ENCODE data around the gene RBM10. TPM values are rescaled to one million over a fixed set of nuclear protein-coding genes. Genes with fewer than 3 reads are reported as not detected.
A peak's percentile ranks its signal among the peaks of the same experiment; 100 is the strongest.

Gene RBM10
- total and polyA plus RNA-seq, 2 experiments from 2014 or later: 26.4 to 29.2 TPM

DNA sequence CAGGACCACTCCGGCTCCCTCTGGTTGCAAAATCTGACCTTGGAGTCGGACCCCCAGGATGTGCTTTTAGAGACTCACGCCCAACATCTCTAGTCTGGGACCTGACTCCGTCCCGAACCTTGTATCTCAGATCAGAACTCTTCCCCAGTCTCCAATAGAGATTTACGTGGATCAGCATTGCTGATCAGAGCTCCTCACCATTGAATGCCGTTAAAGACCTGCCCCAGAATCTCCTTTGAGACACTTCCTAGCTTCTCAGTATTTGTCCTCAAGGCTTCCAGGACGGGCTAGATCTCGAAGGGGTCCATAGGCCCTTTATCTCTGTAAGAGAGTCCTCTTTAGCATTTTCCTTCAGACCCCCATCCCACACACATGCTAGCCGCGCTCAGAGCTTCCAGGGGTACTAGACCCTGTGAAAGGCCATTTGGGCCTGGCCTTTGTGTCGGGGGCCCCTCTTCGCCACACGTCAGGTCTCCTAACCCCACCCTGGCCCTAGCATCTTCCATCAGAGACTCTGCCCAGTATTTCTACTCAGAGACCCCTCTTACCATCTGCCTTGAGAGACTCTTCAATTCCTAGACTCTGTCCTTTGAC is 49.3 kb downstream of the RBM10 start:
- peaks cover 61% of the 10 kb centered on the region for H3K79me2 ChIP-seq
- H4K20me1 ChIP-seq (ENCODE audit: insufficient read depth, poor library complexity, severe bottlenecking): peaks cover 45% of the 10 kb centered on the region
- no peaks in the 10 kb centered on the region for H3K27me3 ChIP-seq
- H3K4me1 ChIP-seq (ENCODE audit: insufficient read depth): peaks cover 49% of the 10 kb centered on the region
- H3K27ac ChIP-seq: peak overlapping the region; percentile 98
- TF ChIP-seq, protein P1, sequence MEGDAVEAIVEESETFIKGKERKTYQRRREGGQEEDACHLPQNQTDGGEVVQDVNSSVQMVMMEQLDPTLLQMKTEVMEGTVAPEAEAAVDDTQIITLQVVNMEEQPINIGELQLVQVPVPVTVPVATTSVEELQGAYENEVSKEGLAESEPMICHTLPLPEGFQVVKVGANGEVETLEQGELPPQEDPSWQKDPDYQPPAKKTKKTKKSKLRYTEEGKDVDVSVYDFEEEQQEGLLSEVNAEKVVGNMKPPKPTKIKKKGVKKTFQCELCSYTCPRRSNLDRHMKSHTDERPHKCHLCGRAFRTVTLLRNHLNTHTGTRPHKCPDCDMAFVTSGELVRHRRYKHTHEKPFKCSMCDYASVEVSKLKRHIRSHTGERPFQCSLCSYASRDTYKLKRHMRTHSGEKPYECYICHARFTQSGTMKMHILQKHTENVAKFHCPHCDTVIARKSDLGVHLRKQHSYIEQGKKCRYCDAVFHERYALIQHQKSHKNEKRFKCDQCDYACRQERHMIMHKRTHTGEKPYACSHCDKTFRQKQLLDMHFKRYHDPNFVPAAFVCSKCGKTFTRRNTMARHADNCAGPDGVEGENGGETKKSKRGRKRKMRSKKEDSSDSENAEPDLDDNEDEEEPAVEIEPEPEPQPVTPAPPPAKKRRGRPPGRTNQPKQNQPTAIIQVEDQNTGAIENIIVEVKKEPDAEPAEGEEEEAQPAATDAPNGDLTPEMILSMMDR (IDR thresholded peaks at IDR 0.05; ENCODE audit: poor library complexity): no peak
- no peak for TF ChIP-seq EZH2 (IDR thresholded peaks at IDR 0.05; ENCODE audit: borderline replicate concordance)
- no peak for TF ChIP-seq EZH2phosphoT487 (IDR thresholded peaks at IDR 0.05; ENCODE audit: low read depth, severe bottlenecking, unreplicated experiment)
- peak overlapping the region; percentile 49 for H3K4me3 ChIP-seq
- no peaks in the 10 kb centered on the region for H3K9me3 ChIP-seq (ENCODE audit: low read depth)
- H2AFZ ChIP-seq: peak overlapping the region; percentile 54
- H3K4me2 ChIP-seq: peak overlapping the region; percentile 95
- 3% methylated on average over 14 of the region's 14 CpGs for WGBS (ENCODE audit: low lambda C conversion rate, missing lambda C conversion rate)
- no peaks in the 10 kb centered on the region for H3K36me3 ChIP-seq (replicated peaks; ENCODE audit: insufficient read depth, low read depth)
- no peak for DNase-seq (ENCODE audit: low spot score)
- H3K9me2 ChIP-seq (replicated peaks; ENCODE audit: insufficient read depth): no peaks in the 10 kb centered on the region

DNA sequence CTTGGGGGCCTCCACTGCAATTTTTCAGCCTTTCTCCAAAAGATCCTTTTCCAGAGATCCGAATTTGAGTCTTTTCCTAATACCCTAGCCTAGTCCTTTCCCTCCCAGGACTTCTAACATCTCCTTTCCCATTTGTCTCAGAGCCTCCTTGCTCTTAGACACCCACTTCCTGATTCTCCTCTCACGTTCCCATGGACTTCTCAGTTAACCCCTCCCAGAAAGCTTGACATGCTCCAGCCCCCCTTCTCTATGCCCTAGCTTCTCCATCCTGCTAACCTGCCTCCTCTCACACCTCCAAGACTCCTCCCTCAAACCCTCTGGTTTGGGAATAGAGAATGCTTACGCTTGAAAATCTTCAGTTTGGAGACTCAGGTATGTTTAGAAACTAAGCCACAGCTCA is 51.1 kb downstream of the RBM10 start:
- 68% methylated on average over 3 of the region's 3 CpGs for WGBS (ENCODE audit: low lambda C conversion rate, missing lambda C conversion rate)
- no peak for DNase-seq (ENCODE audit: low spot score)
- Histone ChIP-seq H3K79me2 (peaks cover 76% of the 10 kb centered on the region), H3K27ac (no peak overlapping the region), H3K9me2 (replicated peaks; ENCODE audit: insufficient read depth) (no peaks in the 10 kb centered on the region), H3K4me2 (peak overlapping the region; percentile 95), H3K4me3 (no peak overlapping the region), H3K36me3 (replicated peaks; ENCODE audit: insufficient read depth, low read depth) (no peaks in the 10 kb centered on the region), H3K27me3 (no peaks in the 10 kb centered on the region), H3K4me1 (ENCODE audit: insufficient read depth) (peaks cover 49% of the 10 kb centered on the region), H3K9me3 (ENCODE audit: low read depth) (no peaks in the 10 kb centered on the region), H4K20me1 (ENCODE audit: insufficient read depth, poor library complexity, severe bottlenecking) (peaks cover 47% of the 10 kb centered on the region), H2AFZ (no peak overlapping the region)
- TF ChIP-seq, protein P1 (IDR thresholded peaks at IDR 0.05; ENCODE audit: poor library complexity): no peak
- TF ChIP-seq EZH2 (IDR thresholded peaks at IDR 0.05; ENCODE audit: borderline replicate concordance): no peak
- no peak for TF ChIP-seq EZH2phosphoT487 (IDR thresholded peaks at IDR 0.05; ENCODE audit: low read depth, severe bottlenecking, unreplicated experiment)

DNA sequence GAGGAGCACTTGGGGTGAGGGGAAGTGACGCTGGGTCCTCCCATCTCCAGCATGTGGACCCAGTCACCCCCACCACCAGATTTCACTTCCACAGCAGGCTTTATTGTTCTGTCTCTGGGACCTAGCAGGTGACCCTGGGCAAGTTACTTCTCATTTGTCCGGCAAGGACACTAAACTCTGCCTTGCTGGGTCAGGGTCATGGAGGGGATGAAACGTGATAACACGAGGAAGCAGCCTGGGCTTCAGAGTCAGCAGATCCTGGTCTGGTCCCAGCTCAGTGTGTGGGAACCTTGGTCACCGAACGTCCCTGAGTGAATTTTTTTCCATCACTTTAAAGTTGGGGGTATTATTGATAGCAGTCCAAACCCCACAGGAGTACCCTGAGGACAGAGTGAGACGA is 52.5 kb downstream of the RBM10 start:
- TF ChIP-seq, protein P1 (IDR thresholded peaks at IDR 0.05; ENCODE audit: poor library complexity): no peak
- TF ChIP-seq EZH2 (IDR thresholded peaks at IDR 0.05; ENCODE audit: borderline replicate concordance) (no peak), EZH2phosphoT487 (IDR thresholded peaks at IDR 0.05; ENCODE audit: low read depth, severe bottlenecking, unreplicated experiment) (no peak)
- peaks cover 83% of the 10 kb centered on the region for H3K79me2 ChIP-seq
- H2AFZ ChIP-seq: no peak overlapping the region
- H3K9me2 ChIP-seq (replicated peaks; ENCODE audit: insufficient read depth): no peaks in the 10 kb centered on the region
- H3K4me2 ChIP-seq: peak overlapping the region; percentile 95
- peak overlapping the region; percentile 34 for H3K27ac ChIP-seq
- H3K36me3 ChIP-seq (replicated peaks; ENCODE audit: insufficient read depth, low read depth): no peaks in the 10 kb centered on the region
- H3K4me3 ChIP-seq: no peak overlapping the region
- no peaks in the 10 kb centered on the region for H3K27me3 ChIP-seq
- WGBS (ENCODE audit: low lambda C conversion rate, missing lambda C conversion rate): 58% methylated on average over 7 of the region's 7 CpGs
- H3K4me1 ChIP-seq (ENCODE audit: insufficient read depth): peaks cover 43% of the 10 kb centered on the region
- no peaks in the 10 kb centered on the region for H3K9me3 ChIP-seq (ENCODE audit: low read depth)
- H4K20me1 ChIP-seq (ENCODE audit: insufficient read depth, poor library complexity, severe bottlenecking): peaks cover 47% of the 10 kb centered on the region
- no peak for DNase-seq (ENCODE audit: low spot score)

Measured in hepatocyte (in vitro differentiated cells).